ENCODE data around the gene MVD. TPM values are rescaled to one million over a fixed set of nuclear protein-coding genes. Genes with fewer than 3 reads are reported as not detected.

MVD gene
- total RNA-seq, 3 donors from 2014 or later (not counting 1 experiment from before 2014, with no cell fraction given): 176 to 271 (median 185) TPM

DNA sequence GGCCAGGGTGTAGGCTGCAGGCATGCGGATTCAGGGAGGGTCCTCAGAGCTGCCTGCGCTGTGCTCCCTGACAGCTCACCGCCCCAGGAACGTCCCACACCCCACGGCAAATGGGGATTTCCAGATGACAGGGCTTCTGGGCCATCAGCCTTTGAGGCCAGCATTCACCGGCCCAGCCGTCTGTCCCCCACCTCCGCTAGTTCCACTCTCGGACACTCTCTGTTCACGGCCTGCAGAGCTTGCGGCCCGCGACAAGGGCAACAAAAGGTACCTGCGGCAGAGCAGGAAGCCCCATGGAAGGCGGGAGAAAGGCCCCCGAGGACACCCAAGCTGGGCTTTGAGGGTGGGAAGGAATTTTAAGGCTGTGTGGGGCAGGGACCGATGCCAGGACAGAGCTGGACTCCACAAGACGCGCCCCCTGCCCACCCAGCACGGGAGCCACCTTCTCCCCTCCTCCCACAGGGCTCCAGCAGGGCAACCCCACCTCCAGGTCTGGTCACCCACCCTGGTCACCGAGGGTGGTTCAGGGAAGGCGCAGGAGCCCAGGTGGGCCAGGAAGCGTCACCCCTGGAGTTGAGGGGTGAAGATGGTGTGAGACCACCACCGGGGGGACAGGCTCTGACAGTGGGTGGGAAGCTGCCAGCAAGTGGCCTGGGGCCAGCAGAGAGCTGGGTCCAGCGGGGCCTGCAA is 6.5 kb downstream of the MVD start:
- Mint-ChIP-seq H3K4me3 (no peak overlapping the region), H3K36me3 (no peaks in the 10 kb centered on the region), H3K4me1 (peaks cover 30 to 41% of the 10 kb centered on the region in 2 donors), H3K27ac (peak overlapping the region in 1 of 2 donors; percentile 68), H3K27me3 (ENCODE audit: low read depth in 2 of 2) (no peaks in the 10 kb centered on the region), H3K9me3 (no peaks in the 10 kb centered on the region)
- DNase-seq (no peak), ATAC-seq (no peak)
- peaks cover 53% of the 10 kb centered on the region for H3K4me1 ChIP-seq (ENCODE audit: control insufficient read depth, insufficient read depth, low read length)
- no peak overlapping the region for H3K27ac ChIP-seq (ENCODE audit: low read length)
- WGBS (ENCODE audit: insufficient coverage): 88% methylated on average over 23 of the region's 25 CpGs
- H3K27me3 ChIP-seq (ENCODE audit: control insufficient read depth, insufficient read depth, low read length): no peaks in the 10 kb centered on the region
- no peaks in the 10 kb centered on the region for H3K9me3 ChIP-seq (ENCODE audit: control insufficient read depth, insufficient read depth, low read length)
- no peak overlapping the region for H3K4me3 ChIP-seq (ENCODE audit: low read length)
- peaks cover 28% of the 10 kb centered on the region for H3K36me3 ChIP-seq (ENCODE audit: control insufficient read depth, insufficient read depth, low read length)
- TF ChIP-seq, protein P1, sequence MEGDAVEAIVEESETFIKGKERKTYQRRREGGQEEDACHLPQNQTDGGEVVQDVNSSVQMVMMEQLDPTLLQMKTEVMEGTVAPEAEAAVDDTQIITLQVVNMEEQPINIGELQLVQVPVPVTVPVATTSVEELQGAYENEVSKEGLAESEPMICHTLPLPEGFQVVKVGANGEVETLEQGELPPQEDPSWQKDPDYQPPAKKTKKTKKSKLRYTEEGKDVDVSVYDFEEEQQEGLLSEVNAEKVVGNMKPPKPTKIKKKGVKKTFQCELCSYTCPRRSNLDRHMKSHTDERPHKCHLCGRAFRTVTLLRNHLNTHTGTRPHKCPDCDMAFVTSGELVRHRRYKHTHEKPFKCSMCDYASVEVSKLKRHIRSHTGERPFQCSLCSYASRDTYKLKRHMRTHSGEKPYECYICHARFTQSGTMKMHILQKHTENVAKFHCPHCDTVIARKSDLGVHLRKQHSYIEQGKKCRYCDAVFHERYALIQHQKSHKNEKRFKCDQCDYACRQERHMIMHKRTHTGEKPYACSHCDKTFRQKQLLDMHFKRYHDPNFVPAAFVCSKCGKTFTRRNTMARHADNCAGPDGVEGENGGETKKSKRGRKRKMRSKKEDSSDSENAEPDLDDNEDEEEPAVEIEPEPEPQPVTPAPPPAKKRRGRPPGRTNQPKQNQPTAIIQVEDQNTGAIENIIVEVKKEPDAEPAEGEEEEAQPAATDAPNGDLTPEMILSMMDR (IDR thresholded peaks at IDR 0.05): no peak
- intact Hi-C loops (cut with micrococcal nuclease): no loop called here

DNA sequence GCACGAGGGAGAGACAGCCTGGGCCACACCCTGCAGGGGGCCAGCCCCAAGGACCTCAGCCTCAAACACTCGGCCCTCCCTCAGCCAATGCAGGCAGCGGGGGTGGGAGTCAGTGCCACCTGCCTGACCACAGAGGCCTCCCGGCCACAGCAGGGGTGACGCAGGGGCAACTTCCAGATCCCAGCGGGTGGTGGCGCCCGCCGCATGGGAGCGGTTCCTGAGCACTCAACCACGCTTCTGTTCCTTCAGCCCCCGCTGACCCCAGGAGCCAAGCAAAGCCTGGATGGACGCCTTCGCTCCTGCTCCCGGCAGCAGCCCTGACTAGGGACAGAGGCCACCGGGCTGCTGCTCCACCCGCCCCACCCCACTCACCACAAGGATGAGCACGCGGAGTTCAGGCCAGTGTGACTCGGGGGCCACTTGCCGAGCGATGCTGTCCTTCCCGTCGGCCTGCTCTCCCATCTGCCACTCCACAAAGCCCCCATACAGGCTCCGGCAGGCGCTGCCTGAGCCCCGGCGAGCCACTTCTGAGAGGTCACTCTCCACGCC is 7.1 kb downstream of the MVD start:
- H3K27ac Mint-ChIP-seq: peak overlapping the region; percentile 68 to 96
- H3K4me3 Mint-ChIP-seq: no peak overlapping the region
- peaks cover 28% of the 10 kb centered on the region for H3K36me3 ChIP-seq (ENCODE audit: control insufficient read depth, insufficient read depth, low read length)
- H3K27me3 Mint-ChIP-seq (ENCODE audit: low read depth in 2 of 2): no peaks in the 10 kb centered on the region
- H3K9me3 ChIP-seq (ENCODE audit: control insufficient read depth, insufficient read depth, low read length): no peaks in the 10 kb centered on the region
- H3K4me3 ChIP-seq (ENCODE audit: low read length): no peak overlapping the region
- H3K36me3 Mint-ChIP-seq: no peaks in the 10 kb centered on the region
- H3K9me3 Mint-ChIP-seq: no peaks in the 10 kb centered on the region
- 89% methylated on average over 29 of the region's 29 CpGs for WGBS (ENCODE audit: insufficient coverage)
- H3K4me1 Mint-ChIP-seq: peaks cover 31 to 42% of the 10 kb centered on the region in 2 donors
- DNase-seq (no peak), ATAC-seq (no peak)
- no peaks in the 10 kb centered on the region for H3K27me3 ChIP-seq (ENCODE audit: control insufficient read depth, insufficient read depth, low read length)
- intact Hi-C loops (cut with micrococcal nuclease): no loop called here
- TF ChIP-seq, protein P1 (IDR thresholded peaks at IDR 0.05): no peak
- peaks cover 56% of the 10 kb centered on the region for H3K4me1 ChIP-seq (ENCODE audit: control insufficient read depth, insufficient read depth, low read length)
- H3K27ac ChIP-seq (ENCODE audit: low read length): peak overlapping the region; percentile 99

DNA sequence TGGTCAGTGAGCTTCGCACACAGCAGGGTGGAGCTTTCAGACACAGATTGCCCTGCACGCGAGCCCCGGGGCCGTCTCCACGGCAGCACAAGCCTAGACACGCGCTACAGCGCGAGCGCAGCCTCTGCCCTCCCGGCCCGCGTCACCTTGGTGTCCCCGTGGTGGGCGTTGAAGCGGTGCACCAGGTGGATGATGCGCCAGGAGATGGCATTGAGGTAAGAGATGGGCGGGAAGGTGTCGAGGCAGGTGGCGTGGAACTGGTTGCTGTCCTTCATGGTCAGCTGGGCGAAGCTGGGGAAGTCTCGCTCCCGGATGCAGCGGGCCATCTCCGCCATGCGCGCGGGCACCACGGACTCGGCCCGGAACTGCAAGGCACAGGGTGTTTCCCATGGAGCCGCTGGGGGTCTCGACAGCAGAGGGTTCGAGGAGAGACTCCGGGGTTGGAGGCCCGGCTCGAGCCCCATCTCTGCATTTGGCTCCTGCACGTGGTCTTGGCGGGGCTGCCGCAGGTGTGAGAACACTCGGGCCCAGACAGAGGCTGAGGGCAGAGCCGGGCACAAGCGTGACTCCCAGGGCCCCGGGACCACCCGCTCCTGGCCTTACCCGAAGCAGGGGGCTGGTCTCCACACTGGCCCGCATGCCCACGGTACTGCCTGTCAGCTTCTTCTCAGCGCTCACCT is 7.7 kb downstream of the MVD start:
- Histone ChIP-seq H3K9me3 (ENCODE audit: control insufficient read depth, insufficient read depth, low read length) (no peaks in the 10 kb centered on the region), H3K27ac (ENCODE audit: low read length) (peak overlapping the region; percentile 99), H3K36me3 (ENCODE audit: control insufficient read depth, insufficient read depth, low read length) (peaks cover 28% of the 10 kb centered on the region), H3K4me1 (ENCODE audit: control insufficient read depth, insufficient read depth, low read length) (peaks cover 56% of the 10 kb centered on the region), H3K27me3 (ENCODE audit: control insufficient read depth, insufficient read depth, low read length) (no peaks in the 10 kb centered on the region), H3K4me3 (ENCODE audit: low read length) (no peak overlapping the region)
- TF ChIP-seq, protein P1 (IDR thresholded peaks at IDR 0.05): no peak
- WGBS (ENCODE audit: insufficient coverage): 92% methylated on average over 50 of the region's 50 CpGs
- intact Hi-C loops (cut with micrococcal nuclease): no loop called here
- Mint-ChIP-seq H3K36me3 (no peaks in the 10 kb centered on the region), H3K4me1 (peaks cover 33 to 42% of the 10 kb centered on the region in 2 donors), H3K27me3 (ENCODE audit: low read depth in 2 of 2) (no peaks in the 10 kb centered on the region), H3K9me3 (no peaks in the 10 kb centered on the region), H3K27ac (peak overlapping the region; percentile 96 to 99), H3K4me3 (peak overlapping the region; percentile 78)
- peak in 1 of 2 donors; percentile 38 for DNase-seq
- no peak for ATAC-seq

Data from natural killer cell (primary cell).